Measurements from ENCODE around the gene ATP6AP1. TPM values are rescaled to one million over a fixed set of nuclear protein-coding genes. Genes with fewer than 3 reads are reported as not detected.
"Not testable (repeated sequence)": the region's sequence is repeated elsewhere in the genome, so short reads cannot be mapped to it uniquely, and the experiment has no call there.

ATP6AP1 gene, protein sequence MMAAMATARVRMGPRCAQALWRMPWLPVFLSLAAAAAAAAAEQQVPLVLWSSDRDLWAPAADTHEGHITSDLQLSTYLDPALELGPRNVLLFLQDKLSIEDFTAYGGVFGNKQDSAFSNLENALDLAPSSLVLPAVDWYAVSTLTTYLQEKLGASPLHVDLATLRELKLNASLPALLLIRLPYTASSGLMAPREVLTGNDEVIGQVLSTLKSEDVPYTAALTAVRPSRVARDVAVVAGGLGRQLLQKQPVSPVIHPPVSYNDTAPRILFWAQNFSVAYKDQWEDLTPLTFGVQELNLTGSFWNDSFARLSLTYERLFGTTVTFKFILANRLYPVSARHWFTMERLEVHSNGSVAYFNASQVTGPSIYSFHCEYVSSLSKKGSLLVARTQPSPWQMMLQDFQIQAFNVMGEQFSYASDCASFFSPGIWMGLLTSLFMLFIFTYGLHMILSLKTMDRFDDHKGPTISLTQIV
- 10 to 100 TPM; 25.1 to 25.3 TPM for total RNA-seq

- Mint-ChIP-seq H3K4me1 (peaks cover 13% of the 10 kb centered on the region), H3K27me3 (no peaks in the 10 kb centered on the region), H3K9me3 (no peaks in the 10 kb centered on the region), H3K4me3 (peak within 1 kb of the TSS; percentile 79), H3K36me3 (no peaks in the 10 kb centered on the region), H3K27ac (peak within 1 kb of the TSS; percentile 42)
- peak; percentile 91 for DNase-seq
Observed at GRCh38 chrX:154428176-154429171, at the start of gene ATP6AP1. ATP6AP1 (plus strand) TSS chrX:154428677; CDS start chrX:154428693, 16 bp downstream.

DNA sequence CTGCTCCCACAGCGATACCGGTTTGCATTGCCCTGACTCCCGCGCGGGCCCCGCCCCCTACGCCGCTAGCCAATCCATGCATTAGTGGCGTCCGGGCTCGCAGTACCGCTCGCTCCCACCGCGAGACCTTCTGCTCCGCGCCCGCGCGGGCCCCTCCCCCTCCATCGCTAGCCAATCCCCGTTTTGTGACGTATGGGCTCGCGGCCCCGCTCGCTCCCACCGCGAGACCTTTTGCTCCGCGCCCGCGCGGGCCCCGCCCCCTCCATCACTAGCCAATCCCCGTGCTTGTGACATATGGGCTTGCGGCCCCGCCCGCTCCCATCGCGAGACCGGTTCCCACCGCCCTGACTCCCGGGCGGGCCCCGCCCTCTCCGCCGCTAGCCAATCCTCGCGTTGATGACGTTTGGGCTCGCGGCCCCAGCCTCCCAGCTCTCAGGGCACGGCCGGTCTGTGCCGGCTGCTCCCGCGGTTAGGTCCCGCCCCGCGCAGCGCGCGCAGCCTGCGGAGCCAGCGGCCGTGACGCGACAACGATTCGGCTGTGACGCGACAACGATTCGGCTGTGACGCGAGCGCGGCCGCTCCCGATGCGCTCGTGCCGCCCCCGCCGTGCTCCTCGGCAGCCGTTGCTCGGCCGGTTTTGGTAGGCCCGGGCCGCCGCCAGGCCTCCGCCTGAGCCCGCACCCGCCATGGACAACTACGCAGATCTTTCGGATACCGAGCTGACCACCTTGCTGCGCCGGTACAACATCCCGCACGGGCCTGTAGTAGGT is 49.5 kb upstream of the ATP6AP1 start, which contains the start of gene EMD:
Gene EMD, plus strand, starts transcription at position 497 of the 770 bp plus-strand sequence. Its CDS starts 190 bp downstream, at position 687.
- Mint-ChIP-seq H3K27ac (peak within 1 kb of the TSS; percentile 90), H3K36me3 (peaks cover 14% of the 10 kb centered on the region), H3K4me3 (peak within 1 kb of the TSS; percentile 89), H3K9me3 (no peaks in the 10 kb centered on the region), H3K4me1 (peaks cover 14% of the 10 kb centered on the region), H3K27me3 (no peaks in the 10 kb centered on the region)
- peak; percentile 97 for DNase-seq

- no peak for DNase-seq
- Mint-ChIP-seq H3K27me3 (no peaks in the 10 kb centered on the region), H3K36me3 (peaks cover 14% of the 10 kb centered on the region), H3K9me3 (no peaks in the 10 kb centered on the region), H3K4me3 (peak overlapping the region; percentile 89), H3K27ac (peak overlapping the region; percentile 90), H3K4me1 (peaks cover 16% of the 10 kb centered on the region)
Observed at GRCh38 chrX:154379569-154379951, 48.9 kb upstream of the ATP6AP1 start.

- H3K4me3 Mint-ChIP-seq, result peak overlapping the region; percentile 89
- peak overlapping the region; percentile 90 for H3K27ac Mint-ChIP-seq
- peaks cover 18% of the 10 kb centered on the region for H3K4me1 Mint-ChIP-seq
Observed at GRCh38 chrX:154380153-154380552, 48.3 kb upstream of the ATP6AP1 start.

GRCh38 chrX:154380787-154381186 is 47.7 kb upstream of the ATP6AP1 start:
- peak overlapping the region; percentile 89 for H3K4me3 Mint-ChIP-seq
- H3K9me3 Mint-ChIP-seq, result no peaks in the 10 kb centered on the region
- no peak for DNase-seq
- H3K36me3 Mint-ChIP-seq, result peaks cover 14% of the 10 kb centered on the region
- peak overlapping the region; percentile 90 for H3K27ac Mint-ChIP-seq
- no peaks in the 10 kb centered on the region for H3K27me3 Mint-ChIP-seq
- peaks cover 18% of the 10 kb centered on the region for H3K4me1 Mint-ChIP-seq

More at GRCh38 chrX:154380153-154380552, 48.3 kb upstream of the ATP6AP1 start:
- peaks cover 14% of the 10 kb centered on the region for H3K36me3 Mint-ChIP-seq
- no peaks in the 10 kb centered on the region for H3K27me3 Mint-ChIP-seq
- H3K9me3 Mint-ChIP-seq, result no peaks in the 10 kb centered on the region
- DNase-seq, result no peak

DNA sequence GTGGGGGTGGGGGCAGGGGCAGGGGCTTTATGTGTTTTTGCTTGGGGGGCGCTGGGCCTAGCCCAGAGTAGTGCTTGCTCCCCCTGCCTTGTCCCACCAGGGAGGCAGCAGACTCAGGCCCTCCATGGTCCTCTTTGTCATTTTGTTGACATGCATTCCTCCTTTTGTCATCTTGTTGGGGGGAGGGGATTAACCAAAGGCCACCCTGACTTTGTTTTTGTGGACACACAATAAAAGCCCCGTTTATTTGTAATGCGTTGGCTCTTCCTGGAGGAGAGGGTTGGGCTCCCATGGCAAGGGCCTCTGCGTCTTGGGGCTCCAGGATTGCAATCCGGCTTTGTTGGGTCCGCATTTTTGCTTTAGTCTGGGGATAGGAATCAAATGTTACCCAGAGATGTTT is 47.2 kb upstream of the ATP6AP1 start:
- peaks cover 18% of the 10 kb centered on the region for H3K4me1 Mint-ChIP-seq
- peaks cover 14% of the 10 kb centered on the region for H3K36me3 Mint-ChIP-seq
- H3K4me3 Mint-ChIP-seq, result no peak overlapping the region
- no peaks in the 10 kb centered on the region for H3K27me3 Mint-ChIP-seq
- no peaks in the 10 kb centered on the region for H3K9me3 Mint-ChIP-seq
- no peak overlapping the region for H3K27ac Mint-ChIP-seq
- no peak for DNase-seq

GRCh38 chrX:154382483-154383069 is 45.9 kb upstream of the ATP6AP1 start:
- H3K4me1 Mint-ChIP-seq, result peaks cover 14% of the 10 kb centered on the region
- H3K27me3 Mint-ChIP-seq, result no peaks in the 10 kb centered on the region
- H3K27ac Mint-ChIP-seq, result no peak overlapping the region
- H3K4me3 Mint-ChIP-seq, result no peak overlapping the region
- H3K9me3 Mint-ChIP-seq, result no peaks in the 10 kb centered on the region
- DNase-seq, result no peak
- peaks cover 14% of the 10 kb centered on the region for H3K36me3 Mint-ChIP-seq

GRCh38 chrX:154383359-154384283 is 44.9 kb upstream of the ATP6AP1 start:
- peaks cover 14% of the 10 kb centered on the region for H3K36me3 Mint-ChIP-seq
- H3K4me3 Mint-ChIP-seq, result no peak overlapping the region
- DNase-seq, result no peak
- H3K9me3 Mint-ChIP-seq, result no peaks in the 10 kb centered on the region
- no peak overlapping the region for H3K27ac Mint-ChIP-seq
- H3K4me1 Mint-ChIP-seq, result peaks cover 14% of the 10 kb centered on the region
- H3K27me3 Mint-ChIP-seq, result no peaks in the 10 kb centered on the region

- Mint-ChIP-seq H3K27ac (no peak overlapping the region), H3K9me3 (no peaks in the 10 kb centered on the region), H3K27me3 (no peaks in the 10 kb centered on the region), H3K4me1 (peaks cover 14% of the 10 kb centered on the region), H3K4me3 (no peak overlapping the region), H3K36me3 (peaks cover 14% of the 10 kb centered on the region)
- DNase-seq, result no peak
Observed at GRCh38 chrX:154384284-154384892, 44.1 kb upstream of the ATP6AP1 start.

GRCh38 chrX:154388094-154388493 is 40.4 kb upstream of the ATP6AP1 start:
- not testable (repeated sequence) for H3K36me3 Mint-ChIP-seq, H3K4me1 Mint-ChIP-seq, H3K27ac Mint-ChIP-seq, H3K4me3 Mint-ChIP-seq, DNase-seq, H3K9me3 Mint-ChIP-seq, H3K27me3 Mint-ChIP-seq

DNA sequence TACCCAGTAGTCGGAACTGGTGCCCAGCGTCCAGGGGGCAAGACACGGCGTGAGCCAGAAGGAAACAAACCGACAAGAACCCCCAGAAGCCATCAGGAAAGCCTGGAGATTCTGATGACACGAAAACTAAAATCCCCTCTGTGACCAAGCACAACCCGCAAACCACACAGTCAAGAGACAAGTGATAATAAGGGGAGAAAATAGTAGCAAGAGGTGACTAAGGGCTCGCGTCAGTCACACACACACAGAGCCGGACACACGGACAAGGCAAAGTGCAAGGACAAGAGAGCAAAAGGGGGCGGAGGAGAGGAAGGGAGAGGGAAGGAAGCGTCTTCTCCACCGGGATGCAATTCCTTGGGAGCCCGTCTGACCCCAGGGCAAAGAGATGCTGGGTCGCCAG is 39.8 kb upstream of the ATP6AP1 start:
- not testable (repeated sequence) for DNase-seq, H3K27ac Mint-ChIP-seq, H3K9me3 Mint-ChIP-seq, H3K4me3 Mint-ChIP-seq, H3K36me3 Mint-ChIP-seq, H3K4me1 Mint-ChIP-seq, H3K27me3 Mint-ChIP-seq

GRCh38 chrX:154389812-154390747 is 38.4 kb upstream of the ATP6AP1 start:
- H3K4me3 Mint-ChIP-seq, H3K4me1 Mint-ChIP-seq, DNase-seq, H3K27ac Mint-ChIP-seq, H3K9me3 Mint-ChIP-seq, H3K27me3 Mint-ChIP-seq, H3K36me3 Mint-ChIP-seq: not testable (repeated sequence)

All from activated naive CD8-positive, alpha-beta T cell treated with anti-CD3 and anti-CD28 coated beads for 36 hours (primary cell).